Type B pancreatic cell (in vitro differentiated cells): ENCODE results near the gene ANKMY2. TPM values are rescaled to one million over a fixed set of nuclear protein-coding genes. Genes with fewer than 3 reads are reported as not detected.

Experiments used
- DNase-seq: peaks from one replicate; pipeline ENCODE4 v3.0.0; 2021; ENCODE audit warnings: mixed read lengths; ENCODE audit not compliant: unreplicated experiment; ENCODE audit errors: extremely low spot score
- H3K27ac Mint-ChIP-seq: 2 replicates; pipeline ENCODE4 v1.8.0; 2021; ENCODE audit warnings: mild to moderate bottlenecking, mixed read lengths
- H3K27me3 Mint-ChIP-seq: 2 replicates; pipeline ENCODE4 v1.8.0; 2021; ENCODE audit warnings: mixed read lengths
- H3K36me3 Mint-ChIP-seq: 2 replicates; pipeline ENCODE4 v1.8.0; 2021; ENCODE audit warnings: mixed read lengths
- H3K4me1 Mint-ChIP-seq: one replicate; pipeline ENCODE4 v1.8.0; 2021; ENCODE audit warnings: mixed read lengths; ENCODE audit not compliant: unreplicated experiment
- H3K4me3 Mint-ChIP-seq: 2 replicates; pipeline ENCODE4 v1.8.0; 2021; ENCODE audit warnings: mild to moderate bottlenecking, mixed read lengths
- H3K9me3 Mint-ChIP-seq: 2 replicates; pipeline ENCODE4 v1.8.0; 2021; ENCODE audit warnings: mixed read lengths
- CTCF ChIP-seq: fragments of 200-600 bp; sonication (generic); conservative IDR thresholded peaks from 2 replicates; pipeline ENCODE4 v1.5.0; 2021; ENCODE audit warnings: antibody characterized with exemption, mild to moderate bottlenecking
- total RNA-seq: library from RNA; stranded (reverse); gene quantifications from 2 replicates; pipeline ENCODE4 v1.2.1, GENCODE V29; 2021; ENCODE audit warnings: low replicate concordance

Gene ANKMY2
- total RNA-seq, 1 donor from 2014 or later = 21.5 TPM

- Mint-ChIP-seq H3K27me3 (no peaks in the 10 kb centered on the region), H3K9me3 (no peaks in the 10 kb centered on the region), H3K36me3 (no peaks in the 10 kb centered on the region), H3K4me3 (no peak overlapping the region), H3K27ac (no peak overlapping the region), H3K4me1 (no peaks in the 10 kb centered on the region)
- TF ChIP-seq CTCF = no peak
- DNase-seq = no peak
These were observed 59.3 kb downstream of the ANKMY2 start for GRCh38 chr7:16586081-16586874.

- no peaks in the 10 kb centered on the region for H3K36me3 Mint-ChIP-seq
- H3K27me3 Mint-ChIP-seq = no peaks in the 10 kb centered on the region
- TF ChIP-seq CTCF = no peak
- H3K27ac Mint-ChIP-seq = no peak overlapping the region
- DNase-seq = no peak
- no peaks in the 10 kb centered on the region for H3K4me1 Mint-ChIP-seq
- no peak overlapping the region for H3K4me3 Mint-ChIP-seq
- H3K9me3 Mint-ChIP-seq = no peaks in the 10 kb centered on the region
These were observed 60.0 kb downstream of the ANKMY2 start for GRCh38 chr7:16585540-16585939.

GRCh38 chr7:16583834-16584233, 61.7 kb downstream of the ANKMY2 start:
- Mint-ChIP-seq H3K27ac (no peak overlapping the region), H3K9me3 (no peaks in the 10 kb centered on the region), H3K27me3 (no peaks in the 10 kb centered on the region), H3K4me1 (no peaks in the 10 kb centered on the region), H3K4me3 (no peak overlapping the region), H3K36me3 (no peaks in the 10 kb centered on the region)
- TF ChIP-seq CTCF = no peak
- DNase-seq = no peak

- no peaks in the 10 kb centered on the region for H3K36me3 Mint-ChIP-seq
- no peak overlapping the region for H3K4me3 Mint-ChIP-seq
- no peaks in the 10 kb centered on the region for H3K9me3 Mint-ChIP-seq
- no peak for DNase-seq
- no peak for TF ChIP-seq CTCF
- H3K27me3 Mint-ChIP-seq = no peaks in the 10 kb centered on the region
- no peak overlapping the region for H3K27ac Mint-ChIP-seq
- H3K4me1 Mint-ChIP-seq = no peaks in the 10 kb centered on the region
These were observed 64.3 kb downstream of the ANKMY2 start for GRCh38 chr7:16581286-16581685.

GRCh38 chr7:16579216-16579615, 66.3 kb downstream of the ANKMY2 start:
- no peak overlapping the region for H3K27ac Mint-ChIP-seq
- H3K27me3 Mint-ChIP-seq = no peaks in the 10 kb centered on the region
- H3K4me3 Mint-ChIP-seq = no peak overlapping the region
- no peaks in the 10 kb centered on the region for H3K4me1 Mint-ChIP-seq
- no peaks in the 10 kb centered on the region for H3K36me3 Mint-ChIP-seq
- no peaks in the 10 kb centered on the region for H3K9me3 Mint-ChIP-seq
- DNase-seq = no peak
- no peak for TF ChIP-seq CTCF
